ENCODE data around the gene TMEM132E.

Gene TMEM132E

GRCh38 chr17:34617398-34617797 is 38.0 kb downstream of the TMEM132E start:
- no peak overlapping the region for H3K9ac ChIP-seq (ENCODE audit: low read length)
- H3K27me3 ChIP-seq (ENCODE audit: low read depth, low read length): peaks cover 32% of the 10 kb centered on the region
- TF ChIP-seq EZH2phosphoT487 (IDR thresholded peaks at IDR 0.05; ENCODE audit: low read depth) (no peak), CTCF (IDR thresholded peaks at IDR 0.05; ENCODE audit: low read depth, low read length) (no peak)
- no peak overlapping the region for H3K27ac ChIP-seq (ENCODE audit: low read length)
- H4K20me1 ChIP-seq (ENCODE audit: insufficient read depth, low read length): 0 out of 2 replicates have a peak, but pooled peaks cover 4% of the 10 kb centered on the region
- H3K36me3 ChIP-seq (replicated peaks; ENCODE audit: low read depth, low read length): no peaks in the 10 kb centered on the region
- H3K9me3 ChIP-seq (ENCODE audit: insufficient read depth, low read length): no peaks in the 10 kb centered on the region
- H2AFZ ChIP-seq (ENCODE audit: low read depth, low read length): no peak overlapping the region
- no peaks in the 10 kb centered on the region for H3K79me2 ChIP-seq (ENCODE audit: low read length)
- H3K4me1 ChIP-seq (ENCODE audit: low read length): no peaks in the 10 kb centered on the region
- no peak overlapping the region for H3K4me3 ChIP-seq (ENCODE audit: low read length)
- no peak overlapping the region for H3K4me2 ChIP-seq (ENCODE audit: low read length)

GRCh38 chr17:34619687-34620217 is 40.4 kb downstream of the TMEM132E start:
- H3K4me3 ChIP-seq (ENCODE audit: low read length): no peak overlapping the region
- no peak overlapping the region for H3K27ac ChIP-seq (ENCODE audit: low read length)
- no peak overlapping the region for H2AFZ ChIP-seq (ENCODE audit: low read depth, low read length)
- H3K4me1 ChIP-seq (ENCODE audit: low read length): no peaks in the 10 kb centered on the region
- no peaks in the 10 kb centered on the region for H3K36me3 ChIP-seq (replicated peaks; ENCODE audit: low read depth, low read length)
- H3K4me2 ChIP-seq (ENCODE audit: low read length): no peak overlapping the region
- H3K27me3 ChIP-seq (ENCODE audit: low read depth, low read length): peaks cover 32% of the 10 kb centered on the region
- H3K9me3 ChIP-seq (ENCODE audit: insufficient read depth, low read length): no peaks in the 10 kb centered on the region
- H4K20me1 ChIP-seq (ENCODE audit: insufficient read depth, low read length): 0 out of 2 replicates have a peak, but pooled peaks cover 4% of the 10 kb centered on the region
- H3K9ac ChIP-seq (ENCODE audit: low read length): no peak overlapping the region
- TF ChIP-seq CTCF (IDR thresholded peaks at IDR 0.05; ENCODE audit: low read depth, low read length) (no peak), EZH2phosphoT487 (IDR thresholded peaks at IDR 0.05; ENCODE audit: low read depth) (no peak)
- no peaks in the 10 kb centered on the region for H3K79me2 ChIP-seq (ENCODE audit: low read length)

DNA sequence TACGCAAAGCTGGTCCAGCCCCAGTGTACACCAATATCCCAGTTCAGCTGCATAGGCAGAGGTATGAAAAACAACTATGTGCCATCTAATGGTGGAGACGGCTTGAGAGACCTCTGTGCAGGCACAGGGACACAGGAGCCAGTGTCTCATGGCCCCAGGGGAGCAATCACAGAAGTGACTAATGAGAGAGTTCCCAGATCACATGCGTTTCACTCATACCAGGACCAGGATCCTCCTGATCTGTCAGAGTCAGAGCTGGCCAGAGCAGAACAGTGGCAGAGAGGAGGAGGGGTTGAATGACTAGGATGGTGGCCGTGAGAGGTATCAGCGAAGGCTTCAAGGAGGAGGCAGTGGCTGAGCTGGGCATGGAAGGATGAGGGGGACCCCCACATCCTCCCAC is 41.1 kb downstream of the TMEM132E start:
- H3K27me3 ChIP-seq (ENCODE audit: low read depth, low read length): peaks cover 33% of the 10 kb centered on the region
- no peaks in the 10 kb centered on the region for H3K36me3 ChIP-seq (replicated peaks; ENCODE audit: low read depth, low read length)
- H3K9ac ChIP-seq (ENCODE audit: low read length): no peak overlapping the region
- no peak overlapping the region for H3K27ac ChIP-seq (ENCODE audit: low read length)
- no peak for TF ChIP-seq CTCF (IDR thresholded peaks at IDR 0.05; ENCODE audit: low read depth, low read length)
- TF ChIP-seq EZH2phosphoT487 (IDR thresholded peaks at IDR 0.05; ENCODE audit: low read depth): no peak
- no peak overlapping the region for H2AFZ ChIP-seq (ENCODE audit: low read depth, low read length)
- no peaks in the 10 kb centered on the region for H3K4me1 ChIP-seq (ENCODE audit: low read length)
- H3K4me3 ChIP-seq (ENCODE audit: low read length): no peak overlapping the region
- no peak overlapping the region for H3K4me2 ChIP-seq (ENCODE audit: low read length)
- H4K20me1 ChIP-seq (ENCODE audit: insufficient read depth, low read length): 0 out of 2 replicates have a peak, but pooled peaks cover 4% of the 10 kb centered on the region
- no peaks in the 10 kb centered on the region for H3K79me2 ChIP-seq (ENCODE audit: low read length)
- no peaks in the 10 kb centered on the region for H3K9me3 ChIP-seq (ENCODE audit: insufficient read depth, low read length)

DNA sequence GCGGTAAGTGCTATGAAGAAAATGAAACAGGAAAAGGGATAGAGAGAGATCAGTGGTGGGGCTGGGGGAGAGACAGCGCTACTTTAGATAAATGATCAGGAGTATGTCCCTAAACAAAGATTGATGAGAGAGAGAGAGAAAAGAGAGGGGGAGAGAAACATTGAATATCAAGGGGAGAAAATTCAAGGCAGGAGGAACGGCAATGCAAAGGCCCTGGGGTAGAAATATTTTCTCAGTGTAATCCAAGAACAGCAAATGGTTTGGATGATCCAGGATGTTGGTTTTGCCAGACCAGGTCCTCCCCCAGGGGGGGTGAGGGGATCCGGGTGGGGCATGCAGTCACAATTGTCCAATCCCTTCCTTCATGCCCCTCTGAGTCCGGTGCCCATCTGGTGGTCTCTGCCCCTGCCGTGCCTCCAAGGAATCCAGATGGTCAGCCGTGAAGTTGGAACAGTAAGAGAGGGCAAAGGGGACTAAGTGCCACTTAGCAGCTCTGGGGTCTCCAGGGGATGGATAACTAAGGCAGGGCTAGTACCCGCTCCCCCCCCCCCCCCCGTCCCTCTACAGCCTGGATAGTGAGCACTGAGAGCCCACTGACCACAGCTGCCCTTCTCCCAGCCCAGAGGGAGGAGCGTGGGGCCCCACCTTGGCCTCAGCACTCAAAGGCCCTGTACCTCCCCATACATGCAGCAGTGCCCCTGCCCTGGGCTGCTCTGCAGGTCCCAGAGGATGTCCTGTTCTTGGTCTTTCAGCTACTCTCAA is 43.7 kb downstream of the TMEM132E start:
- H3K27me3 ChIP-seq (ENCODE audit: low read depth, low read length): peaks cover 20% of the 10 kb centered on the region
- H3K79me2 ChIP-seq (ENCODE audit: low read length): no peaks in the 10 kb centered on the region
- TF ChIP-seq EZH2phosphoT487 (IDR thresholded peaks at IDR 0.05; ENCODE audit: low read depth): no peak
- TF ChIP-seq CTCF (IDR thresholded peaks at IDR 0.05; ENCODE audit: low read depth, low read length): no peak
- H3K9me3 ChIP-seq (ENCODE audit: insufficient read depth, low read length): no peaks in the 10 kb centered on the region
- H3K9ac ChIP-seq (ENCODE audit: low read length): no peak overlapping the region
- no peaks in the 10 kb centered on the region for H4K20me1 ChIP-seq (ENCODE audit: insufficient read depth, low read length)
- H3K4me2 ChIP-seq (ENCODE audit: low read length): no peak overlapping the region
- H3K4me1 ChIP-seq (ENCODE audit: low read length): no peaks in the 10 kb centered on the region
- H3K4me3 ChIP-seq (ENCODE audit: low read length): no peak overlapping the region
- no peak overlapping the region for H2AFZ ChIP-seq (ENCODE audit: low read depth, low read length)
- no peaks in the 10 kb centered on the region for H3K36me3 ChIP-seq (replicated peaks; ENCODE audit: low read depth, low read length)
- H3K27ac ChIP-seq (ENCODE audit: low read length): no peak overlapping the region

Data from OCI-LY3 (cell line).